Liver (tissue), 9 donors: ENCODE data around the gene MAGEF1. TPM values are rescaled to one million over a fixed set of nuclear protein-coding genes. Genes with fewer than 3 reads are reported as not detected.

ENCODE experiments used
- DNase-seq: peaks from one replicate; pipeline ENCODE4 v3.0.0-alpha.2; 2017; ENCODE audit warnings: low spot score
- H3K27ac ChIP-seq, 2 donors: one replicate each; pipeline ENCODE4 v1.7.0; 2013; ENCODE audit warnings: inconsistent platforms in 2 of 2, low read length in 2 of 2, control low read depth in 1 of 2, low read depth in 1 of 2, mild to moderate bottlenecking in 1 of 2
- H3K27me3 ChIP-seq, 4 donors: one replicate each; pipeline versions ENCODE4 v1.6.1 to v1.7.0; 2013; ENCODE audit warnings: low read length in 3 of 4, inconsistent platforms in 1 of 4, mild to moderate bottlenecking in 1 of 4, moderate library complexity in 1 of 4; ENCODE audit not compliant: control insufficient read depth in 4 of 4, insufficient read depth in 4 of 4
- H3K36me3 ChIP-seq, 4 donors: one replicate each; pipeline versions ENCODE4 v1.6.1 to v1.7.0; 2013; ENCODE audit warnings: low read length in 3 of 4, mild to moderate bottlenecking in 3 of 4, low read depth in 1 of 4, moderate library complexity in 1 of 4; ENCODE audit not compliant: control insufficient read depth in 4 of 4, insufficient read depth in 3 of 4
- H3K4me1 ChIP-seq, 4 donors: one replicate each; pipeline versions ENCODE4 v1.6.1 to v1.7.0; 2013; ENCODE audit warnings: low read length in 3 of 4, mild to moderate bottlenecking in 3 of 4, moderate library complexity in 1 of 4; ENCODE audit not compliant: control insufficient read depth in 4 of 4, insufficient read depth in 4 of 4
- H3K4me3 ChIP-seq, 3 donors: one replicate each; pipeline versions ENCODE4 v1.6.1 to v1.7.0; 2013; ENCODE audit warnings: low read length in 3 of 3, control low read depth in 1 of 3, low read depth in 1 of 3, mild to moderate bottlenecking in 1 of 3
- H3K9ac ChIP-seq, 2 donors: one replicate each; pipeline ENCODE4 v1.7.0; 2013; ENCODE audit warnings: low read length in 2 of 2, mild to moderate bottlenecking in 2 of 2, moderate library complexity in 2 of 2, control low read depth in 1 of 2, low read depth in 1 of 2
- H3K9me3 ChIP-seq, 4 donors: one replicate each; pipeline versions ENCODE4 v1.6.1 to v1.7.0; 2013; ENCODE audit warnings: low read length in 3 of 4; ENCODE audit not compliant: control insufficient read depth in 4 of 4
- ATF3 ChIP-seq: IDR thresholded peaks from 2 replicates; pipeline ENCODE4 v1.6.1; 2016; ENCODE audit warnings: antibody characterized with exemption
- CTCF ChIP-seq: fragments of 150-350 bp; IDR thresholded peaks from 2 replicates; pipeline ENCODE4 v1.5.1; 2017; ENCODE audit warnings: improper control_type of control experiment, low read depth, low read length; ENCODE audit not compliant: missing input control
- EGR1 ChIP-seq, 2 donors: IDR thresholded peaks; 2 replicates each; pipeline ENCODE4 v1.6.1; 2016 to 2018; ENCODE audit warnings: antibody characterized with exemption in 2 of 2, low read depth in 2 of 2
- FOXA1 ChIP-seq: IDR thresholded peaks from 2 replicates; pipeline ENCODE4 v1.6.1; 2016; ENCODE audit warnings: antibody characterized with exemption
- FOXA2 ChIP-seq: IDR thresholded peaks from 2 replicates; pipeline ENCODE4 v1.6.1; 2016; ENCODE audit warnings: antibody characterized with exemption
- GABPA ChIP-seq, 2 donors: IDR thresholded peaks in 1 of 2; conservative IDR thresholded peaks in 1 of 2; 2 replicates each; pipeline ENCODE4 v1.6.1; 2016; ENCODE audit warnings: antibody characterized with exemption in 2 of 2, mild to moderate bottlenecking in 1 of 2, moderate library complexity in 1 of 2
- HNF4A ChIP-seq, 2 donors: conservative IDR thresholded peaks; 2 replicates each; pipeline ENCODE4 v1.6.1; 2016; ENCODE audit warnings: antibody characterized with exemption in 2 of 2, mild to moderate bottlenecking in 2 of 2
- HNF4G ChIP-seq: IDR thresholded peaks from 2 replicates; pipeline ENCODE4 v1.6.1; 2016; ENCODE audit warnings: antibody characterized with exemption
- JUND ChIP-seq, 2 donors: IDR thresholded peaks; 2 replicates each; pipeline ENCODE4 v1.6.1; 2016; ENCODE audit warnings: antibody characterized with exemption in 2 of 2
- MAX ChIP-seq: IDR thresholded peaks from 2 replicates; pipeline ENCODE4 v1.6.1; 2016; ENCODE audit warnings: antibody characterized with exemption
- NR2F2 ChIP-seq: IDR thresholded peaks from 2 replicates; pipeline ENCODE4 v1.6.1; 2016; ENCODE audit warnings: antibody characterized with exemption
- RAD21 ChIP-seq, 2 donors: IDR thresholded peaks; 2 replicates each; pipeline ENCODE4 v1.6.1; 2016; ENCODE audit warnings: antibody characterized with exemption in 2 of 2, mild to moderate bottlenecking in 2 of 2
- REST ChIP-seq: IDR thresholded peaks from 2 replicates; pipeline ENCODE4 v1.6.1; 2016; ENCODE audit warnings: antibody characterized with exemption, mild to moderate bottlenecking
- RXRA ChIP-seq, 2 donors: IDR thresholded peaks; 2 replicates each; pipeline ENCODE4 v1.6.1; 2017 to 2018; ENCODE audit warnings: antibody characterized with exemption in 2 of 2, mild to moderate bottlenecking in 1 of 2
- SP1 ChIP-seq: IDR thresholded peaks from 2 replicates; pipeline ENCODE4 v1.6.1; 2018; ENCODE audit warnings: antibody characterized with exemption, mild to moderate bottlenecking
- TAF1 ChIP-seq: conservative IDR thresholded peaks from 2 replicates; pipeline ENCODE4 v1.6.1; 2016; ENCODE audit warnings: antibody characterized with exemption, mild to moderate bottlenecking
- YY1 ChIP-seq: IDR thresholded peaks from 2 replicates; pipeline ENCODE4 v1.6.1; 2016; ENCODE audit warnings: antibody characterized with exemption, mild to moderate bottlenecking
- ZBTB33 ChIP-seq: IDR thresholded peaks from 2 replicates; pipeline ENCODE4 v1.6.1; 2016; ENCODE audit warnings: antibody characterized with exemption
- WGBS: extraction: QIAGEN DNeasy Blood & Tissue Kit; methylation state at CpG from one replicate; pipeline ENCODE4 v1.1.7; 2013; 5-methylcytosine and 5-hydroxymethylcytosine counted together
- polyA plus RNA-seq, 2 donors: library from polyadenylated mRNA; stranded (reverse) in 1 of 2; unstranded in 1 of 2; fragments of 200-250 nt in 1 of 2; fragments of >200 nt in 1 of 2; fragmentation: Nextera tagmentation in 1 of 2; extraction: Ambion mirVana in 1 of 2; gene quantifications; one replicate each; pipeline versions ENCODE4 v1.2.1 to v1.2.3, GENCODE V29; 2013 to 2015
- total RNA-seq, 2 donors: library from RNA; depleted of rRNA; stranded (reverse); fragments of >200 nt; gene quantifications; one replicate each; pipeline ENCODE4 v1.2.3, GENCODE V29; 2014
- donor health status: healthy.
- donor health status: healthy.
- donor health status: healthy.
- donor health status: healthy.
- donor health status: healthy.

MAGEF1 gene
- total and polyA plus RNA-seq, 4 donors = 12.9 to 15.5 (median 14.3) TPM

GRCh38 chr3:184737063-184737462, 25.2 kb upstream of the MAGEF1 start:
- no peaks in the 10 kb centered on the region for H3K9me3 ChIP-seq
- no peaks in the 10 kb centered on the region for H3K4me1 ChIP-seq
- no peak for TF ChIP-seq RXRA (IDR thresholded peaks at IDR 0.05)
- no peak for TF ChIP-seq YY1
- TF ChIP-seq FOXA2 = no peak
- TF ChIP-seq FOXA1 = no peak
- no peak for TF ChIP-seq SP1
- TF ChIP-seq RAD21 (IDR thresholded peaks at IDR 0.05) = no peak
- TF ChIP-seq ZBTB33 = no peak
- TF ChIP-seq HNF4G = no peak
- TF ChIP-seq EGR1 (IDR thresholded peaks at IDR 0.05; ENCODE audit: low read depth in 2 of 2) = no peak
- TF ChIP-seq TAF1 = no peak
- no peak for TF ChIP-seq JUND (IDR thresholded peaks at IDR 0.05)
- no peak for TF ChIP-seq REST
- TF ChIP-seq NR2F2 = no peak
- TF ChIP-seq HNF4A (conservative IDR thresholded peaks at IDR 0.05) = no peak
- TF ChIP-seq CTCF = no peak
- no peak for TF ChIP-seq ATF3
- no peak for TF ChIP-seq MAX
- TF ChIP-seq GABPA (IDR thresholded peaks at IDR 0.05 in 1 of 2, conservative IDR thresholded peaks at IDR 0.05 in 1 of 2) = no peak
- H3K27ac ChIP-seq = no peak overlapping the region
- no peak for DNase-seq
- WGBS = 91% methylated on average over 3 of the region's 3 CpGs
- H3K4me3 ChIP-seq = no peak overlapping the region
- no peaks in the 10 kb centered on the region for H3K36me3 ChIP-seq
- no peak overlapping the region for H3K9ac ChIP-seq
- peaks cover 0 to 2% (median 0%) of the 10 kb centered on the region in 4 donors for H3K27me3 ChIP-seq
